Hepatocyte (in vitro differentiated cells): ENCODE measurements around the gene SLU7. TPM values are rescaled to one million over a fixed set of nuclear protein-coding genes. Genes with fewer than 3 reads are reported as not detected.

Experiments
- DNase-seq: peaks from one replicate; pipeline ENCODE4 v3.0.0-alpha.2; 2016; ENCODE audit warnings: low spot score
- H2AFZ ChIP-seq: fragments of 200-600 bp; sonication (generic); 2 replicates; pipeline ENCODE4 v1.6.0; 2016; ENCODE audit warnings: antibody characterized with exemption, mild to moderate bottlenecking
- H3K27ac ChIP-seq: fragments of 200-600 bp; sonication (generic); 2 replicates; pipeline ENCODE4 v1.5.1; 2016; ENCODE audit warnings: mild to moderate bottlenecking
- H3K27me3 ChIP-seq: fragments of 200-600 bp; sonication (generic); 2 replicates; pipeline ENCODE4 v1.6.1; 2016
- H3K36me3 ChIP-seq: fragments of 200-600 bp; sonication (generic); replicated peaks from 2 replicates; pipeline ENCODE4 v1.5.1; 2016; ENCODE audit warnings: low read depth; ENCODE audit not compliant: insufficient read depth
- H3K4me1 ChIP-seq: fragments of 200-600 bp; sonication (generic); 2 replicates; pipeline ENCODE4 v1.5.1; 2016; ENCODE audit warnings: mild to moderate bottlenecking, moderate library complexity; ENCODE audit not compliant: insufficient read depth
- H3K4me2 ChIP-seq: fragments of 200-600 bp; sonication (generic); 2 replicates; pipeline ENCODE4 v1.6.0; 2016
- H3K4me3 ChIP-seq: fragments of 200-600 bp; sonication (generic); 2 replicates; pipeline ENCODE4 v1.5.1; 2016; ENCODE audit warnings: mild to moderate bottlenecking
- H3K79me2 ChIP-seq: fragments of 200-600 bp; sonication (generic); 2 replicates; pipeline ENCODE4 v1.6.0; 2017; ENCODE audit warnings: mild to moderate bottlenecking
- H3K9me2 ChIP-seq: fragments of 200-600 bp; sonication (generic); replicated peaks from 2 replicates; pipeline ENCODE4 v1.6.0; 2017; ENCODE audit warnings: mild to moderate bottlenecking; ENCODE audit not compliant: insufficient read depth
- H3K9me3 ChIP-seq: fragments of 200-600 bp; sonication (generic); 2 replicates; pipeline ENCODE4 v1.5.1; 2016; ENCODE audit warnings: low read depth, mild to moderate bottlenecking
- H4K20me1 ChIP-seq: fragments of 200-600 bp; sonication (generic); 2 replicates; pipeline ENCODE4 v1.6.0; 2016; ENCODE audit warnings: mild to moderate bottlenecking; ENCODE audit not compliant: insufficient read depth, poor library complexity, severe bottlenecking
- WGBS: methylation state at CpG from one replicate; pipeline ENCODE4 v1.1.6; 2016; ENCODE audit warnings: low lambda C conversion rate; ENCODE audit errors: missing lambda C conversion rate; 5-methylcytosine and 5-hydroxymethylcytosine counted together
- polyA plus RNA-seq: library from polyadenylated mRNA; unstranded; fragments of >200 nt; fragmentation: Nextera tagmentation; extraction: Ambion mirVana; gene quantifications from 2 replicates; pipeline ENCODE4 v1.2.1, GENCODE V29; 2016
- total RNA-seq: library from RNA; depleted of rRNA; stranded (reverse); fragments of >200 nt; gene quantifications from 2 replicates; pipeline ENCODE4 v1.2.3, GENCODE V29; 2014
- TF ChIP-seq, protein P1 (sequence below): fragments of 200-600 bp; sonication (generic); IDR thresholded peaks from 2 replicates; pipeline ENCODE4 v1.5.1; 2016; ENCODE audit warnings: antibody characterized with exemption, mild to moderate bottlenecking; ENCODE audit not compliant: poor library complexity

The SLU7 gene
- total and polyA plus RNA-seq, 2 experiments from 2014 or later = 45.0 to 62.5 TPM

- Histone ChIP-seq H3K4me3 (no peak overlapping the region), H3K4me1 (peaks cover 6% of the 10 kb centered on the region), H3K36me3 (no peaks in the 10 kb centered on the region), H3K9me3 (no peaks in the 10 kb centered on the region), H4K20me1 (no peaks in the 10 kb centered on the region), H3K9me2 (no peaks in the 10 kb centered on the region), H2AFZ (no peak overlapping the region), H3K4me2 (no peak overlapping the region), H3K27me3 (no peaks in the 10 kb centered on the region), H3K79me2 (no peaks in the 10 kb centered on the region), H3K27ac (no peak overlapping the region)
- 94% methylated on average over 4 of the region's 4 CpGs for WGBS
- DNase-seq = no peak
- TF ChIP-seq, protein P1, sequence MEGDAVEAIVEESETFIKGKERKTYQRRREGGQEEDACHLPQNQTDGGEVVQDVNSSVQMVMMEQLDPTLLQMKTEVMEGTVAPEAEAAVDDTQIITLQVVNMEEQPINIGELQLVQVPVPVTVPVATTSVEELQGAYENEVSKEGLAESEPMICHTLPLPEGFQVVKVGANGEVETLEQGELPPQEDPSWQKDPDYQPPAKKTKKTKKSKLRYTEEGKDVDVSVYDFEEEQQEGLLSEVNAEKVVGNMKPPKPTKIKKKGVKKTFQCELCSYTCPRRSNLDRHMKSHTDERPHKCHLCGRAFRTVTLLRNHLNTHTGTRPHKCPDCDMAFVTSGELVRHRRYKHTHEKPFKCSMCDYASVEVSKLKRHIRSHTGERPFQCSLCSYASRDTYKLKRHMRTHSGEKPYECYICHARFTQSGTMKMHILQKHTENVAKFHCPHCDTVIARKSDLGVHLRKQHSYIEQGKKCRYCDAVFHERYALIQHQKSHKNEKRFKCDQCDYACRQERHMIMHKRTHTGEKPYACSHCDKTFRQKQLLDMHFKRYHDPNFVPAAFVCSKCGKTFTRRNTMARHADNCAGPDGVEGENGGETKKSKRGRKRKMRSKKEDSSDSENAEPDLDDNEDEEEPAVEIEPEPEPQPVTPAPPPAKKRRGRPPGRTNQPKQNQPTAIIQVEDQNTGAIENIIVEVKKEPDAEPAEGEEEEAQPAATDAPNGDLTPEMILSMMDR = no peak
Observed at GRCh38 chr5:160352308-160352707, 66.6 kb downstream of the SLU7 start.

Other genes starting within 250 kb of the SLU7 start
- gene FABP6, start 189.6 kb downstream of the SLU7 start, total RNA-seq = 51.5 and 55.7 TPM in 2 replicates
- 7.2 and 12.2 TPM in 2 replicates for gene FABP6, start 189.6 kb downstream of the SLU7 start, polyA plus RNA-seq
- gene CCNJL, start 106.5 kb downstream of the SLU7 start, total RNA-seq = 6.6 and 8.1 TPM in 2 replicates
- gene CCNJL, start 106.5 kb downstream of the SLU7 start, polyA plus RNA-seq = 9.5 and 10.8 TPM in 2 replicates
- gene C1QTNF2, start 48.5 kb downstream of the SLU7 start, total RNA-seq = 1.1 and 3.0 TPM in 2 replicates
- gene C1QTNF2, start 48.5 kb downstream of the SLU7 start, polyA plus RNA-seq = 1.5 and 1.6 TPM in 2 replicates
- 4.7 and 5.3 TPM in 2 replicates for gene FAM200C, start 19.0 kb downstream of the SLU7 start, total RNA-seq
- 1.4 and 3.0 TPM in 2 replicates for gene FAM200C, start 19.0 kb downstream of the SLU7 start, polyA plus RNA-seq
- 18.8 and 24.9 TPM in 2 replicates for gene PTTG1, start 2.8 kb upstream of the SLU7 start, total RNA-seq
- 37.0 and 49.2 TPM in 2 replicates for gene PTTG1, start 2.8 kb upstream of the SLU7 start, polyA plus RNA-seq